ENCODE data around the gene KATNB1.

DNA sequence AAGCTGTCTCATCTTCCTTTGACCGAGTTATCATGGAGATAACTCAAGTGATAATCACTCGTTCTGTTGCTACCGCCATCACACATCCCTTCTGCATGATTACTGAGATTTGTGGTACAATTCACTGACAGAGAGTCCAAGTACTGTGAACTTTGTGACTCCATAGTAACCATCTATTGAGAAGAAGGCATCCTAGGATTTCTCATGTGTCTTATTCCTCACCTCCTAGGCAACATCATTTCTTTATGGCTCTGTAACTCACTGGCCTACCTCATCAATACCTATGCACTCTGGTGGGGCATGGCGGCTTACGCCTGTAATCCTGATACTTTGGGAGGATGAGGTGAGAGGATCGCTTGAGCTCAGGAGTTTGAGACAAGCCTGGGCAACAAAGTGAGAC, 21.5 kb upstream of the KATNB1 start:
- TF ChIP-seq SP1 (IDR thresholded peaks at IDR 0.05; ENCODE audit: low read depth, low read length) (no peak), PHF8 (conservative IDR thresholded peaks at IDR 0.05; ENCODE audit: low read depth, low read length) (no peak), JUND (IDR thresholded peaks at IDR 0.05; ENCODE audit: low read length) (no peak), RAD21 (IDR thresholded peaks at IDR 0.05 in 1 of 2, conservative IDR thresholded peaks at IDR 0.05 in 1 of 2; ENCODE audit: low read depth in 2 of 2, low read length in 2 of 2) (no peak), EP300 (IDR thresholded peaks at IDR 0.05; ENCODE audit: borderline replicate concordance in 1 of 2, low read depth in 2 of 2, low read length in 2 of 2) (no peak), KDM5A (IDR thresholded peaks at IDR 0.05; ENCODE audit: low read length) (no peak), SIN3A (conservative IDR thresholded peaks at IDR 0.05 in 1 of 2, IDR thresholded peaks at IDR 0.05 in 1 of 2; ENCODE audit: low read depth in 1 of 2, low read length in 2 of 2) (no peak), FOSL1 (IDR thresholded peaks at IDR 0.05; ENCODE audit: insufficient read depth, low read depth, low read length) (no peak)
- TF ChIP-seq, protein P1, sequence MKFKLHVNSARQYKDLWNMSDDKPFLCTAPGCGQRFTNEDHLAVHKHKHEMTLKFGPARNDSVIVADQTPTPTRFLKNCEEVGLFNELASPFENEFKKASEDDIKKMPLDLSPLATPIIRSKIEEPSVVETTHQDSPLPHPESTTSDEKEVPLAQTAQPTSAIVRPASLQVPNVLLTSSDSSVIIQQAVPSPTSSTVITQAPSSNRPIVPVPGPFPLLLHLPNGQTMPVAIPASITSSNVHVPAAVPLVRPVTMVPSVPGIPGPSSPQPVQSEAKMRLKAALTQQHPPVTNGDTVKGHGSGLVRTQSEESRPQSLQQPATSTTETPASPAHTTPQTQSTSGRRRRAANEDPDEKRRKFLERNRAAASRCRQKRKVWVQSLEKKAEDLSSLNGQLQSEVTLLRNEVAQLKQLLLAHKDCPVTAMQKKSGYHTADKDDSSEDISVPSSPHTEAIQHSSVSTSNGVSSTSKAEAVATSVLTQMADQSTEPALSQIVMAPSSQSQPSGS (IDR thresholded peaks at IDR 0.05; ENCODE audit: low read length), result no peak
- TF ChIP-seq, protein P2, sequence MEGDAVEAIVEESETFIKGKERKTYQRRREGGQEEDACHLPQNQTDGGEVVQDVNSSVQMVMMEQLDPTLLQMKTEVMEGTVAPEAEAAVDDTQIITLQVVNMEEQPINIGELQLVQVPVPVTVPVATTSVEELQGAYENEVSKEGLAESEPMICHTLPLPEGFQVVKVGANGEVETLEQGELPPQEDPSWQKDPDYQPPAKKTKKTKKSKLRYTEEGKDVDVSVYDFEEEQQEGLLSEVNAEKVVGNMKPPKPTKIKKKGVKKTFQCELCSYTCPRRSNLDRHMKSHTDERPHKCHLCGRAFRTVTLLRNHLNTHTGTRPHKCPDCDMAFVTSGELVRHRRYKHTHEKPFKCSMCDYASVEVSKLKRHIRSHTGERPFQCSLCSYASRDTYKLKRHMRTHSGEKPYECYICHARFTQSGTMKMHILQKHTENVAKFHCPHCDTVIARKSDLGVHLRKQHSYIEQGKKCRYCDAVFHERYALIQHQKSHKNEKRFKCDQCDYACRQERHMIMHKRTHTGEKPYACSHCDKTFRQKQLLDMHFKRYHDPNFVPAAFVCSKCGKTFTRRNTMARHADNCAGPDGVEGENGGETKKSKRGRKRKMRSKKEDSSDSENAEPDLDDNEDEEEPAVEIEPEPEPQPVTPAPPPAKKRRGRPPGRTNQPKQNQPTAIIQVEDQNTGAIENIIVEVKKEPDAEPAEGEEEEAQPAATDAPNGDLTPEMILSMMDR (IDR thresholded peaks at IDR 0.05; ENCODE audit: control extremely low read depth in 1 of 3, insufficient read depth in 1 of 3, low read depth in 1 of 3, low read length in 3 of 3), result no peak

All from H1 (cell line).